NB4 (cell line): ENCODE measurements around the gene MAFF.
A peak's percentile ranks its signal among the peaks of the same experiment; 100 is the strongest.

ENCODE experiments used
- DNase-seq: peaks from one replicate; pipeline ENCODE4 v3.0.0; 2010; ENCODE audit warnings: low read depth
- H3K4me3 ChIP-seq: one replicate; pipeline ENCODE4 v1.5.1; 2011; ENCODE audit warnings: mild to moderate bottlenecking, low read depth, low read length, moderate library complexity
- CTCF ChIP-seq: IDR thresholded peaks from one replicate; pipeline ENCODE4 v1.5.1; 2012; ENCODE audit warnings: low read depth, low read length
- MAX ChIP-seq: IDR thresholded peaks from 2 replicates; pipeline ENCODE4 v1.6.1; 2011; ENCODE audit warnings: low read depth, low read length
- MYC ChIP-seq: IDR thresholded peaks from 2 replicates; pipeline ENCODE4 v1.6.1; 2011; ENCODE audit warnings: low read depth, low read length
- POLR2A ChIP-seq: IDR thresholded peaks from 2 replicates; pipeline ENCODE4 v1.6.1; 2011; ENCODE audit warnings: mild to moderate bottlenecking; ENCODE audit not compliant: insufficient read length; ENCODE audit errors: extremely low read depth

Gene MAFF

GRCh38 chr22:38190581-38190980, 11.2 kb upstream of the MAFF start:
- DNase-seq, result no peak
- TF ChIP-seq POLR2A (no peak), MAX (no peak), MYC (no peak), CTCF (no peak)
- H3K4me3 ChIP-seq, result no peak overlapping the region

GRCh38 chr22:38191055-38191454, 10.7 kb upstream of the MAFF start:
- DNase-seq, result no peak
- TF ChIP-seq MYC (no peak), CTCF (no peak), POLR2A (no peak), MAX (no peak)
- H3K4me3 ChIP-seq, result no peak overlapping the region

- no peak overlapping the region for H3K4me3 ChIP-seq
- no peak for DNase-seq
- TF ChIP-seq MAX (no peak), POLR2A (no peak), CTCF (no peak), MYC (no peak)
These were observed 9.9 kb upstream of the MAFF start for GRCh38 chr22:38191731-38192474.

- H3K4me3 ChIP-seq, result no peak overlapping the region
- TF ChIP-seq MYC (no peak), POLR2A (no peak), CTCF (no peak), MAX (no peak)
- no peak for DNase-seq
These were observed 9.3 kb upstream of the MAFF start for GRCh38 chr22:38192475-38192863.

- no peak overlapping the region for H3K4me3 ChIP-seq
- no peak for TF ChIP-seq POLR2A
- TF ChIP-seq MAX, result no peak
- no peak for TF ChIP-seq CTCF
- TF ChIP-seq MYC, result no peak
- DNase-seq, result peak; percentile 71
These were observed 8.2 kb upstream of the MAFF start for GRCh38 chr22:38193580-38193979.
